BLaER1 (cell line): ENCODE measurements around the gene NDUFV1.
"Not testable (repeated sequence)": the region's sequence is repeated elsewhere in the genome, so short reads cannot be mapped to it uniquely, and the experiment has no call there.

ENCODE experiments used
- H3K27ac ChIP-seq: shearing (Covaris generic); formaldehyde crosslinking; 2 replicates; pipeline ENCODE4 v1.8.1; 2022
- H3K27me3 ChIP-seq: shearing (Covaris generic); formaldehyde crosslinking; 2 replicates; pipeline ENCODE4 v1.8.1; 2022
- H3K36me3 ChIP-seq: shearing (Covaris generic); formaldehyde crosslinking; 2 replicates; pipeline ENCODE4 v1.8.1; 2022
- H3K4me1 ChIP-seq: shearing (Covaris generic); formaldehyde crosslinking; 2 replicates; pipeline ENCODE4 v1.8.1; 2022
- H3K4me2 ChIP-seq: shearing (Covaris generic); formaldehyde crosslinking; 2 replicates; pipeline ENCODE4 v1.8.1; 2022
- H3K4me3 ChIP-seq: shearing (Covaris generic); formaldehyde crosslinking; 2 replicates; pipeline ENCODE4 v1.8.1; 2022
- H3K9ac ChIP-seq: shearing (Covaris generic); formaldehyde crosslinking; 2 replicates; pipeline ENCODE4 v1.8.1; 2022
- H3K9me3 ChIP-seq: shearing (Covaris generic); formaldehyde crosslinking; 2 replicates; pipeline ENCODE4 v1.8.1; 2022
- H4K20me1 ChIP-seq: shearing (Covaris generic); formaldehyde crosslinking; 2 replicates; pipeline ENCODE4 v1.8.1; 2022
- Cebpa-rat ChIP-seq: shearing (Covaris generic); IDR thresholded peaks from 2 replicates; pipeline ENCODE4 v1.8.1; 2022

The NDUFV1 gene

DNA sequence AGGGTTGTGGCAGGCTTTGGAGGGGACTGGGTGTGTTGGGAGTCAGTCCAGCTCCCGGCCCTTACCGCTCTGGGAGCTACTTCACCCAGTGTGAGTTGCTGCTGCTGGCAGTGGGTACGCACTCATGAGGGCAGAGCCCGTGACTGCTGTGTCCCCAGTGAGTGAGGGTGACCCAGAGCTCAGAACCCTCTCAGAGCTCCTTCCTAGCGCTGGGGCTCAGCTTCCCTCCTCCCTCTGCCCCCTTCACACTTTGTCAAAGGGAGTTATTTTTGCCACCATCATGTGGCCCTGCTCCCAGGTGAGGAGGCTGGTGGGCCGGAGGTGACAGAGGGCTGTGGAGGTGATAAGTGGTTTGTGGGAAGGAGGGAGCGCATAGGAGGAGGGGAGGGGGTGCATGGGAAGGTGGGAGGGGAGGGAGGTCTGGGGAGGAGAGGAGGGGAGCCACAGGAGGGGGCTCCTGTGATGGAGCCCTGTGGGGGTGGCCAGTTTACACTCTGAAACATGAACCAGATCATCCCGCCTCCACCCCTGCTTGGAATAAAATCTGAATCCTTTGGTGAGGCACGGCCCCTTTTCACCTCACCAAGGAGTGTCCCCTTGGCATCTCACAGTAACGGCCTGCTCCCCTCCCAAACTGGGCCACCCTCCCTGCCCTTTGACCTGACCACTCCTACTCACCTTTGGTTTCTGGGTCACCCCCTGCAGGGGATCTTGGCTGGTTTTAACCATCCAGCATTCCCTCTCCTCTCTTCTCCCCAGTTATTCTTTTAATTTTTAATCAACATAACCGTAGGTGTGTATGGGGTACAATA, 9.9 kb downstream of the NDUFV1 start:
- Histone ChIP-seq H3K4me1 (peaks cover 47% of the 10 kb centered on the region), H3K4me3 (no peak overlapping the region), H3K27ac (peak overlapping the region; percentile 62), H3K36me3 (peaks cover 19% of the 10 kb centered on the region), H4K20me1 (no peaks in the 10 kb centered on the region), H3K4me2 (peak overlapping the region; percentile 97), H3K9ac (peak overlapping the region; percentile 45; the same call in 1 of the 2 replicates), H3K9me3 (no peaks in the 10 kb centered on the region), H3K27me3 (no peaks in the 10 kb centered on the region)
- TF ChIP-seq Cebpa-rat, result no peak

DNA sequence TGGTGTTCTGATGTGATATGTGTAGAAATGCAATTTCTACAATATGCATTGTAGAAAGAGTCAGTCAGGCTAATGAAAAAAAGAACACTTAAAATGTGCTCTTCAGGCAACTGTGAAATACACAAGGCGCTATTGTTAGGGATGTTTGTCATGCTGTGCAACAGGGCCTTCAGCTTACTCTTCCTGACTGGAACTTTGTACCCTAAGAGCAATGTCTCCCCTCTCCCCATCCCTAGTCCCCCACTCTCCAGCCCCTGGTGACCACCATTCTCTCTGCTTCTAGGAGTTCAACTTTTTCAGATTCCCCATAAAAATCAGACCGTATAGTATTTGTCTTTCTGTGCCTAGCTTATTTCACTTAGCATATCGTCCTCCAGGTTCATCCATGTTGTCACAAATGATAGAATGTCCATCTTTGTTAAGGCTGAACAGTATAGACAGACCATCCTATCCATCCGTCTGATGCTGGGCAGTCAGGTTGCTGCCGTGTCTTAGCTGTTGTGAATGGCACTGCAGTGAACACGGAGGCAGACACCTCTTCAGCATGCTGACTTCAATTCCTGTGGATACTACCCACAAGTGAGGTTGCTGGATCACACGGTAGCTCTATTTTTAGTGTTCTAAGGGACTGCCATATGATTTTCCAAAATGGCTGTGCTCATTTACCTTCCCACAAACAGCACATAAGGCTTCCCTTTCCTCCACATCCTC, 10.7 kb downstream of the NDUFV1 start:
- no peak for TF ChIP-seq Cebpa-rat
- peaks cover 11% of the 10 kb centered on the region for H3K36me3 ChIP-seq
- H3K9ac ChIP-seq, result no peak overlapping the region
- H3K9me3 ChIP-seq, result no peaks in the 10 kb centered on the region
- peaks cover 45% of the 10 kb centered on the region for H3K4me1 ChIP-seq
- H3K27me3 ChIP-seq, result no peaks in the 10 kb centered on the region
- H3K4me2 ChIP-seq, result no peak overlapping the region
- H3K4me3 ChIP-seq, result no peak overlapping the region
- H4K20me1 ChIP-seq, result no peaks in the 10 kb centered on the region
- no peak overlapping the region for H3K27ac ChIP-seq

DNA sequence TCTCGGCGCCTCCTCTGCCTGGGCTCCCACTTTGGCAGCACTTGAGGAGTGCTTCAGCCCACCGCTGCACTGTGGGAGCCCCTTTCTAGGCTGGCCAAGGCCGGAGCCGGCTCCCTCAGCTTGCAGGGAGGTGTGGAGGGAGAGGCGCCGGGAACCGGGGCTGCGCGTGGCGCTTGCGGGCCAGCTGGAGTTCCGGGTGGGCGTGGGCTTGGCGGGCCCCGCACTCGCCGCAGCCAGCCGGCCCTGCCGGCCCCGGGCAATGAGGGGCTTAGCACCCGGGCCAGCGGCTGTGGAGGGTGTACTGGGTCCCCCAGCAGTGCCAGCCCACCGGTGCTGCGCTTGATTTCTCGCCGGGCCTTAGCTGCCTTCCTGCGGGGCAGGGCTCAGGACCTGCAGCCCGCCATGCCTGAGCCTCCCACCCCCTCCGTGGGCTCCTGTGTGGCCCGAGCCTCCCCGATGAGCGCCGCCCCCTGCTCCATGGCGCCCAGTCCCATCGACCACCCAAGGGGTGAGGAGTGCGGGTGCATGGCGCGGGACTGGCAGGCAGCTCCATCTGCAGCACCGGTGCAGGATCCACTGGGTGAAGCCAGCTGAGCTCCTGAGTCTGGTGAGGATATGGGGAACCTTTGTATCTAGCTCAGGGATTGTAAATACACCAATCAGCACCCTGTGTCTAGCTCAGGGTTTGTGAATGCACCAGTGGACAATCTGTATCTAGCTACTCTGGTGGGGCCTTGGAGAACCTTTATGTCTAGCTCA, 12.3 kb downstream of the NDUFV1 start:
- H3K27ac ChIP-seq, H3K4me3 ChIP-seq, H3K9me3 ChIP-seq, H4K20me1 ChIP-seq, H3K27me3 ChIP-seq, H3K36me3 ChIP-seq, H3K4me2 ChIP-seq, H3K9ac ChIP-seq: not testable (repeated sequence)
- peaks cover 31% of the 10 kb centered on the region for H3K4me1 ChIP-seq

DNA sequence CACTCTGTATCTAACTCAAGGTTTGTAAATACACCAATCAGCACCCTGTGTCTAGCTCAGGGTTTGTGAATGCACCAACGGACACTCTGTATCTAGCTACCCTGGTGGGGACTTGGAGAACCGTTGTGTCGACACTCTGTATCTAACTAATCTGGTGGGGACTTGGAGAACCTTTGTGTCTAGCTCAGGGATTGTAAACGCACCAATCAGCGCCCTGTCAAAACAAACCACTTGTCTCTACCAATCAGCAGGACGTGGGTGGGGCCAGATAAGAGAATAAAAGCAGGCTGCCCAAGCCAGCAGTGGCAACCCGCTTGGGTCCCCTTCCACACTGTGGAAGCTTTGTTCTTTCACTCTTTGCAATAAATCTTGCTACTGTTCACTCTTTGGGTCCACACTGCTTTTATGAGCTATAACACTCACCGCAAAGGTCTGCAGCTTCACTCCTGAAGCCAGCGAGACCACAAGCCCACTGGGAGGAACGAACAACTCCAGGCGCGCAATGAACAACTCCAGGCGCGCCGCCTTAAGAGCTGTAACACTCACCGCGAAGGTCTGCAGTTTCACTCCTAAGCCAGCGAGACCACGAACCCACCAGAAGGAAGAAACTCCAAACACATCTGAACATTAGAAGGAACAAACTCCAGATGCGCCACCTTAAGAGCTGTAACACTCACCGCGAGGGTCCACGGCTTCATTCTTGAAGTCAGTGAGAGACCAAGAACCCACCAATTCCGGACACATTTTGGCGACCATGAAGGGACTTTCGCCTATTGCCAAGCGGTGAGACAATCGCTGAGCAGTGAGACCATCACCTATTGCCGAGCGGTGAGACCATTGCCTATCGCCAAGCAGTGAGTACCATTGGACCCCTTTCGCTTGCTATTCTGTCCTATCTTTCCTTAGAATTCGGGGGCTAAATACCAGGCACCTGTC, 13.2 kb downstream of the NDUFV1 start:
- not testable (repeated sequence) for H3K4me2 ChIP-seq, H3K4me3 ChIP-seq, H4K20me1 ChIP-seq, H3K9ac ChIP-seq, H3K27ac ChIP-seq, H3K36me3 ChIP-seq, H3K27me3 ChIP-seq, H3K9me3 ChIP-seq
- H3K4me1 ChIP-seq, result peaks cover 31% of the 10 kb centered on the region

DNA sequence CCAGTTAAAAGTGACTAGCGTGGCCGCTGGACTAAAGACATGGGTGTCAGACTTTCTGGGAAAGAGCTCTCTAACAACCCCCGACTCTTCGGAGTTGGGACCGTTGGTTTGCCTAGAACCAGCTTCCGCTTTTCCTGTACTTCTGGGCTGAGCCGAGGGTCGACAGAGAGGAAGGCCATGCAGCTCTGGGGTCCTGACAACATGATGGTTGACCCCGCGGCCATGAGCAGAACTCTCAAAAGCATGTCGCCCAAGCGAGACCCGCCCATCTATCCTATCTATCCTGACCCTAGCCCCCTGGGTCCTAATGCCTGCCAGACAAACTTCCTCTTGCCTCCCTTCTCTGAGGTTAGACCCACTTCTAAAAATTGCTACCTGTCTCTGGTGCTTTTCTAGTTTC, 13.9 kb downstream of the NDUFV1 start:
- not testable (repeated sequence) for H3K9me3 ChIP-seq, H3K4me2 ChIP-seq, H3K27ac ChIP-seq, H3K27me3 ChIP-seq, H3K4me3 ChIP-seq, H3K36me3 ChIP-seq, H4K20me1 ChIP-seq, H3K9ac ChIP-seq
- peaks cover 31% of the 10 kb centered on the region for H3K4me1 ChIP-seq

DNA sequence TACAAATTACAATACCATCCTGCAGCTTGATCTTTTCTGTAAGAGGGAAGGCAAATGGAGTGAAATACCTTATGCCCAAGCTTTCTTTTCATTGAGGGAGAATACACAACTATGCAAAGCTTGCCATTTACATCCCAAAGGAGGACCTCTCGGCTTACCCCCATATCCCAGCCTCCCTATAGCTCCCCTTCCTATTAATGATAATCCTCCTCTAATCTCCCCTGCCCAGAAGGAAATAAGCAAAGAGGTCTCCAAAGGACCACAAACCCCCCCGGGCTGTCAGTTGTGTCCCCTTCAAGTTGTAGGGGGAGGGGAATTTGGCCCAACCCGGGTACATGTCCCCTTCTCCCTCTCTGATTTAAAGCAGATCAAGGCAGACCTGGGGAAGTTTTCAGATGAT, 15.2 kb downstream of the NDUFV1 start:
- H3K9ac ChIP-seq, H3K4me3 ChIP-seq: not testable (repeated sequence)

DNA sequence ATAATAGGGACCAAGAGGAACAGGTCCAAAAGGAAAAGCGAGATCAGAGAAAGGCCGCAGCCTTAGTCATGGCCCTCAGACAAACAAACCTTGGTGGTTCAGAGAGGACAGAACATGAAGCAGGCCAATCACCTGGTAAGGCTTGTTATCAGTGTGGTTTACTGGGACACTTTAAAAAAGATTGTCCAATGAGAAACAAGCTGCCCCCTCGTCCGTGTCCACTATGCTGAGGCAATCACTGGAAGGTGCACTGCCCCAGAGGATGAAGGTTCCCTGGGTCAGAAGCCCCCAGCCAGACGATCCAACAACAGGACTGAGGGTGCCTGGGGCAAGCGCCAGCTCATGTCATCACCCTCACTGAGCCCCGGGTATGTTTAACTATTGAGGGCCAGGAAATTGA, 16.2 kb downstream of the NDUFV1 start:
- H3K4me2 ChIP-seq, H3K27me3 ChIP-seq, H3K4me3 ChIP-seq, H3K27ac ChIP-seq, H3K9me3 ChIP-seq, H3K9ac ChIP-seq, H3K36me3 ChIP-seq, H4K20me1 ChIP-seq: not testable (repeated sequence)
- H3K4me1 ChIP-seq, result peaks cover 17% of the 10 kb centered on the region

More for the DNA sequence above, 15.2 kb downstream of the NDUFV1 start:
- not testable (repeated sequence) for H3K36me3 ChIP-seq, H3K27ac ChIP-seq, H3K4me2 ChIP-seq, H3K27me3 ChIP-seq, H3K9me3 ChIP-seq, H4K20me1 ChIP-seq
- peaks cover 18% of the 10 kb centered on the region for H3K4me1 ChIP-seq

DNA sequence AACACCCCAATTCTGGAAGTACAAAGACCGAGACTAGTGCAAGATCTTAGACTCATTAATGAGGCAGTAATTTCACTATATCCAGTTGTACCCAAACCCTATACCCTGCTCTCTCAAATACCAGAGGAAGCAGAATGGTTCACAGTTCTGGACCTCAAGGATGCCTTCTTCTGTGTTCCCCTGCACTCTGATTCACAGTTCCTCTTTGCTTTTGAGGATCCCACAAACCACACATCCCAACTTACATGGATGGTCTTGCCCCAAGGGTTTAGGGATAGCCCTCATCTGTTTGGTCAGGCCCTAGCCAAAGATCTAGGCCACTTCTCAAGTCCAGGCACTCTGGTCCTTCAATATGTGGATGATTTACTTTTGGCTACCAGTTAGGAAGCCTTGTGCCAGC, 17.1 kb downstream of the NDUFV1 start:
- not testable (repeated sequence) for H3K9me3 ChIP-seq, H3K4me2 ChIP-seq, H3K27ac ChIP-seq, H3K9ac ChIP-seq, H4K20me1 ChIP-seq, H3K36me3 ChIP-seq, H3K27me3 ChIP-seq, H3K4me3 ChIP-seq
- H3K4me1 ChIP-seq, result peaks cover 21% of the 10 kb centered on the region

DNA sequence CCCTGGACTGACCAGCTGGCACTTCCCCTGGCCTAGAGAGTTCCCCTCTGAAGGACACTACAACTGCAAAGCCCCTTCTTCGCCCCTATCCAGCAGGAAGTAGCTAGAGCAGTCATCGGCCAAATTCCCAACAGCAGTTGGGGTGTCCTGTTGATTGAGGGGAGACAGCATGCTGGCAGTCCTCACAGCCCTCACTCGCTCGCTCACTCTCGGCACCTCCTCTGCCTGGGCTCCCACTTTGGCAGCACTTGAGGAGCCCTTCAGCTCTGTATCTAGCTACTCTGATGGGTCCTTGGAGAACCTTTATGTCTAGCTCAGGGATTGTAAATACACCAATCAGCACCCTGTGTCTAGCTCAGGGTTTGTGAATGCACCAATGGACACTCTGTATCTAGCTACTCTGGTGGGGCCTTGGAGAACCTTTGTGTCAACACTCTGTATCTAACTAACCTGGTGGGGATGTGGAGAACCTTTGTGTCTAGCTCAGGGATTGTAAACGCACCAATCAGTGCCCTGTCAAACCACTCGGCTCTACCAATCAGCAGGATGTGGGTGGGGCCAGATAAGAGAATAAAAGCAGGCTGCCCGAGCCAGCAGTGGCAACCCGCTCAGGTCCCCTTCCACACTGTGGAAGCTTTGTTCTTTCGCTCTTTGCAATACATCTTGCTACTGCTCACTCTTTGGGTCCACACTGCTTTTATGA, 19.5 kb downstream of the NDUFV1 start:
- H3K27ac ChIP-seq, H4K20me1 ChIP-seq, H3K4me3 ChIP-seq, H3K27me3 ChIP-seq, H3K36me3 ChIP-seq, H3K9me3 ChIP-seq, H3K9ac ChIP-seq, H3K4me2 ChIP-seq: not testable (repeated sequence)
- H3K4me1 ChIP-seq, result peaks cover 38% of the 10 kb centered on the region
